Measurements from ENCODE around the gene RAC2.

Gene RAC2

GRCh38 chr22:37259540-37260029, 15.5 kb upstream of the RAC2 start:
- no peak overlapping the region for H3K4me3 ChIP-seq (ENCODE audit: low read depth, low read length)
- no peak overlapping the region for H3K9ac ChIP-seq
- no peak overlapping the region for H3K4me2 ChIP-seq (ENCODE audit: low read length)
- no peaks in the 10 kb centered on the region for H3K36me3 ChIP-seq (ENCODE audit: control insufficient read depth, insufficient read depth, low read length)
- no peaks in the 10 kb centered on the region for H3K9me3 ChIP-seq (ENCODE audit: control insufficient read depth, low read length)
- H3K79me2 ChIP-seq: no peaks in the 10 kb centered on the region
- H3K27ac ChIP-seq: no peak overlapping the region
- no peaks in the 10 kb centered on the region for H3K27me3 ChIP-seq (ENCODE audit: control insufficient read depth, insufficient read depth, low read length)
- H3K4me1 ChIP-seq: no peaks in the 10 kb centered on the region
- no peak for TF ChIP-seq CTCF (IDR thresholded peaks at IDR 0.05)
- H2AFZ ChIP-seq: no peak overlapping the region

- Histone ChIP-seq H2AFZ (no peak overlapping the region), H3K79me2 (no peaks in the 10 kb centered on the region), H3K4me3 (ENCODE audit: low read depth, low read length) (no peak overlapping the region), H3K4me1 (no peaks in the 10 kb centered on the region), H3K9ac (no peak overlapping the region), H3K36me3 (ENCODE audit: control insufficient read depth, insufficient read depth, low read length) (no peaks in the 10 kb centered on the region), H3K27me3 (ENCODE audit: control insufficient read depth, insufficient read depth, low read length) (no peaks in the 10 kb centered on the region), H3K27ac (no peak overlapping the region), H3K9me3 (ENCODE audit: control insufficient read depth, low read length) (no peaks in the 10 kb centered on the region), H3K4me2 (ENCODE audit: low read length) (no peak overlapping the region)
- TF ChIP-seq CTCF (IDR thresholded peaks at IDR 0.05): no peak
These were observed 14.8 kb upstream of the RAC2 start for GRCh38 chr22:37258753-37259401.

GRCh38 chr22:37258005-37258752, 14.1 kb upstream of the RAC2 start:
- Histone ChIP-seq H3K9ac (no peak overlapping the region), H3K9me3 (ENCODE audit: control insufficient read depth, low read length) (no peaks in the 10 kb centered on the region), H3K27ac (no peak overlapping the region), H3K79me2 (no peaks in the 10 kb centered on the region), H3K4me3 (ENCODE audit: low read depth, low read length) (no peak overlapping the region), H3K27me3 (ENCODE audit: control insufficient read depth, insufficient read depth, low read length) (no peaks in the 10 kb centered on the region), H3K4me1 (no peaks in the 10 kb centered on the region), H3K4me2 (ENCODE audit: low read length) (no peak overlapping the region), H2AFZ (no peak overlapping the region), H3K36me3 (ENCODE audit: control insufficient read depth, insufficient read depth, low read length) (no peaks in the 10 kb centered on the region)
- TF ChIP-seq CTCF (IDR thresholded peaks at IDR 0.05): no peak

- H2AFZ ChIP-seq: no peak overlapping the region
- no peak overlapping the region for H3K9ac ChIP-seq
- no peaks in the 10 kb centered on the region for H3K4me1 ChIP-seq
- no peaks in the 10 kb centered on the region for H3K36me3 ChIP-seq (ENCODE audit: control insufficient read depth, insufficient read depth, low read length)
- no peak for TF ChIP-seq CTCF (IDR thresholded peaks at IDR 0.05)
- H3K79me2 ChIP-seq: no peaks in the 10 kb centered on the region
- no peaks in the 10 kb centered on the region for H3K27me3 ChIP-seq (ENCODE audit: control insufficient read depth, insufficient read depth, low read length)
- H3K4me3 ChIP-seq (ENCODE audit: low read depth, low read length): no peak overlapping the region
- H3K27ac ChIP-seq: no peak overlapping the region
- H3K9me3 ChIP-seq (ENCODE audit: control insufficient read depth, low read length): no peaks in the 10 kb centered on the region
- H3K4me2 ChIP-seq (ENCODE audit: low read length): no peak overlapping the region
These were observed 12.1 kb upstream of the RAC2 start for GRCh38 chr22:37256075-37256726.
